ENCODE data around the gene SWI5.

DNA sequence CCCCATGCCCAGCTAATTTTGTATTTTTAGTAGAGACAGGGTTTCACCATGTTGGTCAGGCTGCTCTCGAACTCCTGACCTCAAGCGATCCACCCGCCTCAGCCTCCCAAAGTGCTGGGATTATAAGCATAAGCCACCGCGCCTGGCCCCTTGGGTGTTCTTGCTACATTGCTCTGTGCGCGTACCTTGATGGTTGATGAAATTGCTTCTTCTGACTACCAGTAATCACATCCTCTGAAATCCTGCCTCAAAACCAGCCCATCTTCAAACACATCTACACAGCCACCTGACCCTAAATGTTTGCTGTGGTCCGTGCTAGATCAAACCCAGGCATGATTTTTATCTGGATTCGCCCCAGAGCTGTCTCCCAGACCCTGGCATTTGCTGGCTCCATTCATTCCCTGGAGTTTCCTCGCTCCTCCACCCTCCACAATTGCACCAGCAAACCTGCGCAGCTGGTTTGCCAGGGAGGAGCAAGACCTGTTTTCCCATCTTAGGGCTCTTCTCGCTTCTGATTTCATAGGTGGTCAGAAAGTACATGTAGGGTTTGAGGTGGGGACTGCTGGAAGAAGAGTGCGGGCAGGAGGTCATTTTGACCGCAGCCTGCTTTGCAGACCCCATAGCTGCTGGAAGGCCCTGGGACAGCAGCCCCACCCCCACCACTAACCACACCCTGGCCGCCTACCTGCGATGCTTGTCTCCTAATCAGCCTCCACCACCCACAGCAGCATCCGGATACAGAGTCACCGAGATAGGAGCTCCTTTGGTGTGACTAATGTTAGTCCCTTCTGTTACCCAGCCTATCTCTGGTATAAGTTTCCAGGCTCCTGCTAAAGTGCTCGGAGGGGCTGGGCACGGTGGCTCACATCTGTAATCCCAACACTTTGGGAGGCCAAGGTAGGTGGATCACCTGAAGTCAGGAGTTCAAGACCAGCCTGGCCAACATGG lies 22.7 kb downstream of the SWI5 start:
- TF ChIP-seq, protein P1, sequence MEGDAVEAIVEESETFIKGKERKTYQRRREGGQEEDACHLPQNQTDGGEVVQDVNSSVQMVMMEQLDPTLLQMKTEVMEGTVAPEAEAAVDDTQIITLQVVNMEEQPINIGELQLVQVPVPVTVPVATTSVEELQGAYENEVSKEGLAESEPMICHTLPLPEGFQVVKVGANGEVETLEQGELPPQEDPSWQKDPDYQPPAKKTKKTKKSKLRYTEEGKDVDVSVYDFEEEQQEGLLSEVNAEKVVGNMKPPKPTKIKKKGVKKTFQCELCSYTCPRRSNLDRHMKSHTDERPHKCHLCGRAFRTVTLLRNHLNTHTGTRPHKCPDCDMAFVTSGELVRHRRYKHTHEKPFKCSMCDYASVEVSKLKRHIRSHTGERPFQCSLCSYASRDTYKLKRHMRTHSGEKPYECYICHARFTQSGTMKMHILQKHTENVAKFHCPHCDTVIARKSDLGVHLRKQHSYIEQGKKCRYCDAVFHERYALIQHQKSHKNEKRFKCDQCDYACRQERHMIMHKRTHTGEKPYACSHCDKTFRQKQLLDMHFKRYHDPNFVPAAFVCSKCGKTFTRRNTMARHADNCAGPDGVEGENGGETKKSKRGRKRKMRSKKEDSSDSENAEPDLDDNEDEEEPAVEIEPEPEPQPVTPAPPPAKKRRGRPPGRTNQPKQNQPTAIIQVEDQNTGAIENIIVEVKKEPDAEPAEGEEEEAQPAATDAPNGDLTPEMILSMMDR (IDR thresholded peaks at IDR 0.05; ENCODE audit: insufficient read depth, low read length, poor library complexity, severe bottlenecking), result no peak
- TF ChIP-seq EZH2phosphoT487 (conservative IDR thresholded peaks at IDR 0.05; ENCODE audit: low read length), result no peak
